NCI-H2227 treated with DMSO at 0.1 percent for 48 hours (cell line): ENCODE measurements around the gene LRRTM4.

Experiments used
- DNase-seq: peaks from one replicate; lab custom pipeline; 2025; lab: John Stamatoyannopoulos, UW

LRRTM4 gene

DNA sequence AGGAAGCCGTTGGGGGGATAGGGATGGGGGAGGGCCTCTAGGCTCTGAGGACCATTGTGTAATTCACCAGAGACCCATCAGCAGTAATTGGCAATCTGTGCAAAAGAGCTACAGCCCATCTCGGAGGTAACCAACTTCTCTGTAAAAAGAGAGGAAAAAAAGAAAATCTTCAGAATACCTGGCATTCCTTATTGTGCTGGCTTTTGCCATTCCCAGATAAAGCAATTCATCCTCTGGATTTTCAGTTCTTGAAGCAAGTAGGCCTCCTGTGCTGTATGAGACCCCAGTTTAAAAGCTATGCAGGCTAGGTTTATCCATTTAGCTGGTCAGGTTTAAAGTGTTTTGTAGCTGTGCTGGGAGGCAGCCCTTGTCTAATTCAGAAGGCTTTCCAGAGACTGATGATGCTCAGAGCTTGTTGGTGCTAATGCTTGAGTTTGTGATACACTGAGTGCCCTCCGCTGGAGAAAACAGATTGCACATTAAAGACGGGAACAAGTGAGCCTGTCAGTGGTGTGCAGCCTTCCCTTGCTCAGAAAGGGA, at the start of gene LRRTM4:
Gene LRRTM4 (minus strand): TSS at position 446 of the 540 bp plus-strand sequence.
- DNase-seq = peak; percentile 40

DNA sequence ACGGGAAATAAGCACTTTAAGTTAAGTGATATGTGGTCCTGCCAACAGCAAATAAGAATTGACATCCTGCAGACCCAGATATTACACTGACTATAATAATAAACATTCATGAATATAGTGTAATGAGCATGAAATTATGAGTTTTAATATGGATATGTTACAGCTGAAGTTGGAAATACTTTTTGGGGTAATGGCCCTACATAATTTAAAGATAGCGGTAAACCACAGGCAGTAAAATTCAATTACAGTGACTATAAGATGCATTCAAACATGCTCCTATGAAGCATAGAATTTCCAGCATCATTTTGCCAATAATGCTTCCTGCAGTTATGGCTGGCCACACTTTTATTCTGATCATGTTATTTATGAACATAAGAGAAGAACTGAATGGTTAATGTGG, 49.4 kb upstream of the LRRTM4 start:
- DNase-seq = no peak

DNA sequence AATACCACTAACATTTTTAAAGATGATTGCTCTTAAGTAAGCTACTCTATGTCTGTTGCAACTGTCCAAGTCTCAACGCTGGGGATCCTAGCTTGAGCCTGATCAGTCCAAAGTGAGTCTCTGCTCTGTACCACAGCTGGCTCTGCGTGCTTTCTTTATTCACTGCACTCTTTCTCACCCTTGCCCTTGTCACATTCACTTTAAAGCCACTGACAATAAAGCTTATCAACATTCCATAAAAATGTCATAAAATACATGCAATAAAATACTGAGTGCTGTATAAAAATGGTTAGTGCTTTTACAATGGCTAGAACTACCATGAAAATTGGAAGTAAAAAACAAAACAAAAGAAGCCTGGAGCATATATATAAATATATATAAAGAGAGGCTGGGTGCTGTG, 45.5 kb upstream of the LRRTM4 start:
- DNase-seq = no peak

DNA sequence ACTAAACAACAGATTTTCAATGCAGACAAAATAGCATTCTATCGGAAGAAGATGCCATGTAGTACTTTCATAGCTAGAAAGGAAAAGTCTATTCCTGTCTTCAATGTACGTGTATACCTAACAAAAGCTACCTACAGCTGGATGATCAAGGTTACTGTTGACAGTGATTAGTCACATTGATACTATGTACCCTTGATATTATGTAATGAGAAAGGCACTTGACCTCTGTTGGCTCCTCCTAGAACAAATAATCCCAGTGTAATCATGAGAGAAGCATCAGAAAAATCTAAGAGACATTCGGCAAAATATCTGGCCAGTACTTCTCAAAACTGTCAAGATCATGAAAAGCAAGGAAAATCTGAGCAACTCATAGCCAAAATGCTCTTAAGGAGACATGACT, 44.4 kb upstream of the LRRTM4 start:
- no peak for DNase-seq

DNA sequence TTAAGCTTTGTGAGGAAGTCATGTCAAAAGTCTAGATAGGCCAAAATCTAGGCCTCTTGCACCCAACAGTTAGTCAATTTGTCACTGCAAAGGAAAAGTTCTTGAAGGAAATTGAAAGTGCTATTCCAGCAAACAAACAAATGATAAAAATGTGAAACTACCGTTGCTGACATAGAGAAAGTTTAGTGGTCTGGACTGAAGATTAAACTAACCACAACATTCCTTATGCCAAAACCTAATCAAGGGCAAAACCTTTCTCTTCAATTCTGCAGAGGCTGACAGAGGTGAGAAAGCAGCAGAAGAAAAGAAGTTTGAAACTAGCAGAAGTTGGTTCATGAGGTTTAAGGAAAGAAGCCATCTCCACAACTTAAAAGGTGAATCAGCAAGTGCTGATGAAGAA, 44.0 kb upstream of the LRRTM4 start:
- DNase-seq = no peak

DNA sequence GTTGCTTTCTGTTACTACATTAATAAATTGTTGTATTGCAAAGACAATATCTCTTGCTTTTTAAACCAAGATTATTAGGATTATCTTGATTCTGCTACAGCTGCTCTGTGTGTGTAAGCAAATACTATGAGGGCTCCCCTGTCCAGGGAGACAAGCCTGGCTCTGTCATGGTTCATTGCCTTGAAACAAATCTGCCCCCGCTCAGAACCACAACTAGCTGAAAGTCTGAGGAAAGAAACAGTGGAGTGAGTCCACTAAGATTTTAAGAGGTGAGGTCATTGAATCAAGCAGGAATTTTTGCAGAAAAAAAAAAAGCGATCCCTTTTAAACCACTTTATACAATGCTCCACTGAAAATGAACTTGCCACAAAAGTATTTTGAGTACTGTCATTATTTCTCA, 30.8 kb upstream of the LRRTM4 start:
- no peak for DNase-seq

DNA sequence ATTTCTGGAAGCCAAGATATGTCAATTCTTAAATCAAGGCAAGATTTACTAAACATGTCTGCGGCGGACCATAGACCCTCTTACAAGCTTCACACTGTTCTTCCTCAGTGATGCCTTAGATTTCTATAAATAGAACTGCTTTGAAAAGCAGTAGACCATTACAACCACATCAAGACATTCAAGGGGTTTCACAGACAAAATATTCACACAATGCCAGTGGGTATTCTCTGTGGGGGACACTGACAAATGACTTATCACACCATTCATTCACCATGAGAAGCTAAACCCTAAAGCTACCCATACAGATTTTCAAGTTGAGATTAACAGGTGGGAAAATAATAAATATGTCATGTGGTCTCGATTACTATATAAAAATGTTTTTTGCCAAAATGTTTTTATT, 15.9 kb upstream of the LRRTM4 start:
- DNase-seq = no peak

DNA sequence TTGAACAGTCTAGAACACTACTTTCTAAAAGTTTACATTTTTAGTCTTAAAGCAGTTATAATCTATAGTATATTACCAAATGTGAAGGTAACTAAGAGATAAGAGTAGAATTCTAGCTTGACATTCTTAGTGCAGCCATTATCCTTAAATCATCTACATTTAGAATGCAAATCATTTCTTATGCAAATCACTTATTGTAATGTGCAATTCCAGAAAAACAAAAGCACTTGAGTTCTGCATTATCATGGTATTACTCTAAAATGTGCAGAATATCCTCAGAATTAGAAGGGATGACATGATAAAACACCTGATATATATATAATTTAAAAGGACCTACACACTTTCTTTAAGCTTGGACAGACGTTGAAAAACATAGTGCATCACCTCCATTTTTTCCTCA, 712 bp upstream of the LRRTM4 start:
- DNase-seq = no peak

DNA sequence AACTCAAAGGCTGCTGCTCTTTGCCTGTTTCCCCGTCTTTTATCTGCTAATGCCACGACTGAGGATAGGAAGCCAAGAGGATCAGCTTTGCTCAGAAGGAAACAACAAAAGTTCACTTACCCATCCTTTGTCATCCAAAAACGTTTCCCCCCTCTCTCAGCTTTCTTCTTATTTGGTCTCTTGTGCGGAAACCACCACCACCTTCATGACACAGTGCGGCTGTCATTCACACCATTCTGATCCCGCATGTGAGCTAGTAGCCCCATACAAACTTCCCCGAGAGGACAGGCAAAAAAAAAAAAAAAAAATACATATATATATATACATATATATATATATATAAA, 656 bp downstream of the LRRTM4 start:
- no peak for DNase-seq

DNA sequence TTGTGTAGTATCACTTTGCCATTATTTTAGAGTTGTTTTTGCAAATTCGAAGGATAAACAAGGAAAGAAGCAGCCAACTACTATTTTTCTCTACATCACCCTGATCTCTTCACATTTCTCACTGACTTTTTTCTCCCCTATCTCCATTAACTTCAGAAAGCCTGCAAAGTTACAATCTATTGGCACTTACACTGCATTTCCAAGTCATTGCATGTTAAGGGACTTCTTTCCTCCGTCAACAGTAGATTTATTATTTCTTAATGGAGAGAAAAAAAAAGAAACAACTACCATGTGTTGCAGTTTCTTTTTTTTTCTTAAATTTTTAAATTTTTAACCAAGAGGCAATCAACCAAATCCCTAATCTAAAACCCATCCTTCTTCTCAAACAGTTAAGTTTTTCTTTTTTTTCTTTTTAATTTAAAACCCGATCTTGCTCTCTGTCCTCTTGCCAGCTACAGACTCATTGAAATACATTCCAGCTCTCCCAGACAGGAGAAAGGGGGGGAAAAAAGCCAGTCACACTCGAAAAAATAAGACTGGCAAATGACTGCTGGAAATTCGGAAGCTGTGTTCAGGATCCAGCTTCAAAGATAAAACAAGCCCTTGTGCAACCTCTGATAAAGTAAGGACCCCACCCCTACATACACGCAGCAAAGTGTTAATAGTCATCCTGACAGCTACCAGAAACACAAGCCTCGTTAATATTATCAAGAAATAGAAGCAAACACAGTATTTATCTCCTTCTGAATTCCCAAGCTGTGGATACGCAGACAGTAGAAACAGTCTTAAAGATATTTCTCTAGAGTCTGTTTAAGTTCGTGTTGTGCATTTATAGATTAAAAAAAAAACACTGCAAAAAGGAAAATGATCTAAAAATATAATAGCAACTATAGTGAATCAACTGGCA, 1.3 kb downstream of the LRRTM4 start:
- no peak for DNase-seq

DNA sequence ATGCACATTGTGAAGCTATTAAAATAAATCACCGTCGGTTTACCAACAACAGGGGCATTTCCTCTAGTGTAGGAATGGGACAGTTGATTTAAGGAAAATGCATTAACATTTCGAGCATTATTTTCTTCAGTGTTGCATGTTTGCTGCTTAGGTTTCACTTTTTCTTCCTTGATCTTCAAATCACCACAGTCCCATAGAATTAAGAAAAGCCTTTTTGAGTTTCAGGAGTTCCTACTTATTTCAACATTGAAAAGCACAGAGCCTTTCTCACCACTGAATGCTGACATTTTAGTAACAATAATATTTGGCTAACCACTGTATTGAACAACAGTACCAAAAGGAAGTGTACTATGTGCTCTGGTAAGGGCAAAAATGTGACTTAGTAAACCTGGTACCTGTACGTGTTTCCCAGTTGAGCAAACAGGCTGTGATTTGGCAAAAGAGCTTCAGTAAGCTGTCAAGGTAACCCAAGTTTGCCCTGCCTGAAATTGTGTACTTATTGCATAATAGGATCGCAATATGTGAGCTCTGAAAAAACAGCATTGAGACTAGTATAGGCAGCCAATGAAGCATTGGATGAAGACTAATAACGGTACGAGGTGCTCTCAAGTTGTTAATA, 2.2 kb downstream of the LRRTM4 start:
- DNase-seq = no peak

DNA sequence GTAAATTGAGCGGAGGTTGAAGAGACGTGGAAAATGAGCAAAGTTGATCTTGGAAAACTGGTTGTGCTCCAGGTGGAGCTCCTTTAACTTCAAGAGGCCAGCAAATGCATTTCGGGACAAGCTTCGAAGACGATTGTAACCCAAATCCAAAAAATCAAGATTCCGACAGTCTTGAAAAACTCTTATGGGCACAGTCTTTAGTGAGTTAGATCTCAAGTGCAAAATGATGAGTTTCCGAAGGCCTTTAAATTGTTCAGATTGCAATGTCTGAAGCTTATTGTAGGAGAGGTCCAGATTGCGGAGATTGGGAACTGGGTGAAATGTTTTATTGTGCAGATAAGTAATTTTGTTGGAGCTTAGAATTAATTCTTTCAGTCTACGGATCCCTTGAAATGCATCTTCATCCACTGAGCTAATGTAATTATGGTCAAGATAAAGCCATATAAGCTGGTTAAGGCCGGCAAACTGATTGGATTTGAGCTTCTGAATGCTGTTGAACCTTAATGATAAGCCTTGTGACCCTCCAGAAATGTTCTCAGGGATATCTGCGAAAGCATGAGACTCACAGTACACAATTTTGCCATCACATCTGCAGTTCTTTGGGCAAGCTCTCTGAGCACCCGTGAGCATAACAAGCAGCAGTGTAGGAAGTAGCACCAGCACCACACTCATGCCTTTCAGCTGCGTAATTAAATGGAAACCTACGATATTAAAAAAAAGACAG, 2.9 kb downstream of the LRRTM4 start:
- no peak for DNase-seq

DNA sequence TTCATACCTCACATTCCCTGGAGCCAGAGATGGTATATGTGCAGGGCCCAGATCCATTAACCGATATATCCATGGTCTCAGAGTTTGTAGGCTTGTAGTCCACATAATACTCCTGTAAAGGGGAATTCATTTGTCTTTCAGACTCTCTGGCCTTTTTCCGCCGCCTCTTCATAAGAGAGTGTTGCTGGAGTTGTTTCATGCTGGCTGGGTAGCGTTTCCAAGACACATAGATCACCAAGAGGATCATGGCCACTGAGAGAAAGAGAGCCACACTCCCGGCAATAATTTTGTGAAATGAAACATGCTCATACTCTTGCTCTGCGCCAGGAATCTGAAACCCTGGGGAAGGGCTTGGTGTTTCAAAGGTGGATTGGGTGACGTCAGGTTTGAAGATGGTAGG, 3.9 kb downstream of the LRRTM4 start:
- DNase-seq = no peak

DNA sequence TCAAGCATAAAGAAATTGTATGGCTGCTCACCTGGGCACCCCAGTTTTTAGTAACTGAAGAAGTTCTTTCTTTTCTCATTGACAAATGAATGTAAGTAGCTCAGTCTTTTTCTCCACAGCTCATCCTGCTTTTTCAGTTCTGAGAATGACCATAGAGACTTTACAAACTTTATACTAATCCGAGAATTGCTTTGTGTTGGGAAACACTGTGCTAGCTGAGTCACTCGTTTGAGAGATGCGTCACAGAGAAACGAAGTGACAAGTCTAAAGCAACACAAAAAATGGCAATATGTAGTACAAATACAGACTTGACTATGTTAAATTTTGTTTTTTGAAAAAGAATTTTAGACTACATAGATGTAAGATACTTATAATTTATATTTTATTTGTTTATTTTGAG, 9.0 kb downstream of the LRRTM4 start:
- no peak for DNase-seq

DNA sequence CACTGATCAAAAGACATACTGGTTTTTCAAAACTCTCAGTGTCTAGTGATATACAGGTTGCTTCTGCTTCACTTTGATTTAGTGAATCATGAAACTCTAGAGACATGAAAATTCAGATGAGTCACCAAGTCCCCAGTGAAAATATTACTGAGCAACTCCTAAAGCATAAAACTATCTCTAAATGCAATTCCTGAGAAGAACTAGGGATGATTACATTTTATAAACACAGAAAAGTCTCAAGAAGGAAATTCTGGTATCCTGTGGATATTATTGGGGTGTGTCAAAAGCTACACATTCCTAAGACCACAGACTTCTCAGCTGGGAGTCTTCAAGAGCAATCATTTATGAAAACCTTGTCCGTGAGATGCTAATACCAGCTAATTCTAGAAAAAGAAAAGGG, 9.7 kb downstream of the LRRTM4 start:
- no peak for DNase-seq

DNA sequence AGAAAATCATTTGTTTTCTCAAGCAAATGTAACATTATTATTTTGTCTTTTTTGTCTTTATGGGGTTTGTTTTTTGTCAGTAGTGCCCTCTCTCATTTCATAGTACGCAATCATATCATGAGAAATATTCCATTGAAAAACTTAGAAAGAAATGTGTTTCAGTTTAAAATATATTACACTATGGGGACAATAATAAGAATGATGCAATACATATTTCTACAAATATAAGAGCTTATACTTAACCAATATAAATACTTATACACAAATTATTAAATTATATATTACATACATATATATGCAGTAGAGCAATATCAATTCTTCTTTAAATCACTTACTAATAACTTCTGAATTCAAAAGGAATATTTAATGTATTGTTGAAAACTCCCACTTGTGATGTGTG, 13.7 kb downstream of the LRRTM4 start:
- DNase-seq = no peak

DNA sequence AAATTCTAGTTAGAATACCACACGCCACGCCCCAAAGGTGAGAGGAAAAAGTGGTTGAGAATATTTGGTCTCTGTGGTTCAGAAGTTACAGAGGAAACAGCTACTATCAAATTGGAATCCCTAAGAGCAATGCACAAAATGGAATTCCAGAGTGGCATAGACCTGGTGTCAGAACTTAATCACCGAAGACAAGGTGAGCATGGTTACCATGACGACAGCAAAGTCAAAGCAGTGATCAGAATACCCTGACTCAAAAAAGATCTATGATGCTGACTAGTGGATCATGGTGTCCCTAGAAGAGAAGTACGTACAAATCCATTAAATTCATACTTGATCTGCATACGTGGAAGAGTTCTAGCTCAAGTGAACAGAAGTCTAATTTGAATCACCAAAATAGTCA, 14.5 kb downstream of the LRRTM4 start:
- no peak for DNase-seq

DNA sequence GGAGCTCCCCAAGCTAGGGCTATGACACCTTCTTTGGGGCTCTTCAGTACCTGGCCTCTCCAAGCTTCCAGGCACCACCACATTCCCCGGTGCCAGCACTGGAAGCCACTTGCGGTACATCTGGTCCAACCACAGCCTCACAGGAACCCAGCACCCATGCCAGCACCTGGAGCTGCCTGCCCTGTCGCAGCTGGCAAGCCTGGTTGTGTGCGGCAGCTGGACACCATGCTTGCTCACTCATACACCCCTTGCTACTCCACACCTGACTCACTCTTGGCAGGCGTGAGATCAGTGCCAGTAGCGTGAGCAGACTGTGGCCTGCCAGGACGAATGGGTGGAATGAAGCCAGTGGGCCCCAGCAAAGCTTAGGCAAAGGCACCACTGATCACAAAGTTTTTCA, 34.0 kb downstream of the LRRTM4 start:
- no peak for DNase-seq

DNA sequence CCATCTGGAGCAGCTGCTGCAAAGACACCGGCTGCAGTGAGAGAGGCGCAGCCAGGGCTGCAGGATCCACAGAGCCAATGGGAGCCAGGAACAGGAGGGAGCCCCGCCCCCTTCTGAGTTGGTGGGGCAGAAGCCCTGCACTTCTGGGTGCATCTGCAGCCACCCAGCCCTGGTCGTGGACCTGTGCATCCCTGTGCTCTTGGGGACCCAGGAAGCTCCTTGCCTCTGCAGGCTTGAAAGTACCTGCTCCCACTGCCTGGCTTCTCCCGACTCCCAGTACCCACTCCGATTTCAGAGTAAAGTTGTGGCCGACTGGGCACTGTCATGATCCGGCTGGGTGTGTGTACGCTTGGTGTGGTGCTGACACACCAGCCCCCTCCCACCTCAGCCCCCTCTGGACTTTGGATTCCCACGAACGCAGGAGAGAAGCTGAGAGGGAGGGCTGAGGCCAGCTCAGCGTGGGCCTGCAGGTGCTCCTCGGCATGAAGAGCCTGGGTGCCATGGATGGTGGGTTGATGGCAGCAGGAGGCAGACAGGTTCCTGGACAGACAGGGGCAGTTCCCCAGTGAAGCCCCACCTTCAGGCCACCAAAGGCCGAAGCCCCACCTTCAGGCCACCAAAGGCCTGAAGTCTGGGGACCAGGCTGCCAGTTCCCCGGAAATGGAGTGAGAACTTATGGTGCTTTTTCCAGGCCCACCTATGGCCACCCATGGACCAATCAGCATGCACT, 34.9 kb downstream of the LRRTM4 start:
- no peak for DNase-seq

DNA sequence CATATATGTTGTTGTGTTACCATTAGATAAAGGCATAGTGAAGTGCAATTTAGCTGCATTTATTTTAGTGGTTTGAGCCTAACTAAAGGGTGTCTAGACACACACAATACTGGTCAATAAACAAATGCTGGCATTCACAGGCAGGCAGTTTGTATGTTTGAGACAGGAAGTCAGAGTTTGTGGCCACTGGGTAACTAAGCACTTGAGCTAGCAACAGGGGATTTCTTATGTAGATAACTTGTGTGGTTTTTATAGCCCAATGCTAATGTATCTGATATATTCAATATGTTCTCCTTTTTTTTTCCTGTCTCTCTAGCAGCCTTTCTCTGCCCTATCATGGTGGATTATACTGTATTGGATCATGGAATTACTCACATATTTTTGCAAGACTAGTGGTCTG, 38.1 kb downstream of the LRRTM4 start:
- no peak for DNase-seq

DNA sequence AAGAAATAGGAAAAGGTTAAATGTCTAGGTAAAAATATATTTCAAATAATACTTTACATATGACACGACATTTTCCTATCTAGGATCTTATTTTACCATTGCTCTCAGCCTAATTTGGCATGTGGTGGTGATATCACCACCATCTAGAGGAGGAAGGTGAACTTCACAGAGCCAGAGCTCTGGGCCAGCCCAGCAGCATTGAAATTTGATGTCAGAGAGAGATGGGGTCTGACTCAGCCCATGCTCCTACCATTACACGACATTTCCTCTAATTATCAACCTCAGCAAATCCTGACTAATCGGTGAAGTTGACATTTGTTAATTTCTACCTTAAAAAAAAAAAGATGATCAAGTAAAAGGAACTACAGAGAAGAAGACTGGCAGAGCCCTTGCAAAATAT, 42.3 kb downstream of the LRRTM4 start:
- DNase-seq = no peak

DNA sequence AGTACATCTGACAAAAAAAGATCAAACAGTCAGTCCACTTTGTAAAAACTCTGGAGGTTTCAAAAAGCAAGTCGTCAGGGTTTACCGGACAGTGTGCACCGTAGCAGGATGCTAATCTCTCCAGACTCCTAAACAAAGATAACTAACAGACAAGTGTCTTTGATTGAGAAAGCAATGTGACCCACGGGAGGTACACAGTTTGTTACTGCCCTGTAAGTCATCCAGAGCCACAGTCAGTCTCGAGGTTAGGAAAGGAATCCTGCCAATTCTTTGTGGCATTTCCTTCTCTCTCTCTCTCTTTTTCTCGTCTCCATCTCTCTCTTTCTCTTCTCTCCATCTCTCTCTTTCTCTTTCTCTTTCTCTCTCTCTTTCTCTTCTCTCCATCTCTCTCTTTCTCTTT, 42.8 kb downstream of the LRRTM4 start:
- DNase-seq = no peak
